ENCODE measurements around the gene POLN.
"Not testable (repeated sequence)": the region's sequence is repeated elsewhere in the genome, so short reads cannot be mapped to it uniquely, and the experiment has no call there.

POLN gene

DNA sequence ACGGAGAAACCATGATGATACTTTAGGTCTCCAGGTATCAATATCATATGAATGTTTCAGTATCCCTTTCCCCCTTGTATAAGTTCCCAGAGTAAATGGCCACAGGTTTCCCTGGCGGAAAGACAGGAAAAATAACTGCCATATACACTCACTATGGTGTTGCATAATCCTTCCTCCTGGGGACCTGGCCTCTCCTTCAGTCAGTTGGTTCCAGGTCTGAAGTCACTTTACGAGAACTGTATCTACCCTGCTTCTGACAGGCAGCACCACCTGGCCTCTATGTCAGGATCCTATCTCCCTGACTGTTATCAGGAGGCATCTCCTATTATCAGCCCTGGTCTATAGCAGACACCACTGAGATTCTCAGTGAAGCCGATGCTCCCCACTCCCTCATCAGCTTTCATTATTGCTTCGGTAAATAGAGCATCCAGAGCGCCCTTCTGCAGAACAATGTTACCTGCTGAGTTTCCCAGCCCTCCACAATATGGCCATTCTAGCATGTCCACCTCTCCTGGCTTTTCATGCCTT lies 22.6 kb downstream of the POLN start:
- no peak for ATAC-seq
- no peak for DNase-seq

DNA sequence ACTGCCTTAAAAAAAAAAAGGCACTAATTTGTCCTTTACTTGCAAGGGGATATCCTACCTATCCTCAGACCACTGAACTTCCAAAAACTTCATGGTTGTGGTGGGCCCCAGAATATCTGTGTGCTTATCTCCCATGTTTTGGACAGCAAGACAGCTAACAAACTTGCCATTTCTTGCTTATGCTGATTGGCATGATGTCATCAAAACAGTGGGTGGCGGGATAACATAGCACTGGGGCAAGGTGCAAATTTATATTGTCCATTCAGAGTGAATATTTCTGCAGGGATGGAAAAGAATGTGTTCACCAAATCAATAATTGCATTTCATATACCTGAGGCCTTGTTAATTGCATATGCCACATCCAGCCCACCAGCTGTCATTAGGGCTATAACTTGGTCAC lies 23.5 kb downstream of the POLN start:
- DNase-seq (no peak), ATAC-seq (no peak)

DNA sequence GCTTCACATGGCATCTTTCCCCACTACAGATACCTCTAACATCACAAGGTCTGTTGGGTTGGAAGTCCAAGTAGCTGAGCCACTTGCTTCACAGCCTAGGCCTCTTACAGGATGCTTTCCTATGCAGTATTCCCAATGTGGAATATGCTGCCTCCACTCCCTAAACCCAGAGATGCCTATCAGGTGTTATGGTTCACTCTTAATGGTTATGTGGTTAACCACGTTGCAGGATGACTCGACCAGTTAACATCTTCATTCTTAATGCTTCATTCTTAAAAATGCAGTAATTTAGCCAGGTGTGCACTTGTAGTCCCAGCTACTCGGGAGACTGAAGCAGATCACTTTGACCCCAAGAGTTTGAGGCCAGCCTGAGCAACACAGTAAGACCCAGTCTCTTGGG lies 24.2 kb downstream of the POLN start:
- DNase-seq (no peak), ATAC-seq (no peak)

DNA sequence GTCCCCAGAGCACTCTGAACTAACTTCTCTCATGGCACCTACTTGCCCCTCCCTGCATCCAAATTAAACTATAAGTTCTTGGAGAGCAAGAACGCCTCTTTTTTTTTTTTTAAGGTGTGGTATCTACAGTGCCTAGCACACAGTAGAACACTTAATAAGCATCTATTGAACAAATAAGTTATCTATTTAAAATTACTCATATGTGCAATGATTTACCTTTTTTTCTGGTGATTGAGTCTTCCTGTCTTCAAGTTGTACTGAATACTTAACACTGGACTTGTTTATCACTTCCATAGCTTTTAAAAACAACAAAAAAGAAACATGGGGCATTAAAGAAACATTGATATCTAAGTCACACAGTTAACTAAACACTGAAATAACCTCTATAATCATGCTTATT lies 29.1 kb downstream of the POLN start:
- ATAC-seq (no peak), DNase-seq (no peak)

DNA sequence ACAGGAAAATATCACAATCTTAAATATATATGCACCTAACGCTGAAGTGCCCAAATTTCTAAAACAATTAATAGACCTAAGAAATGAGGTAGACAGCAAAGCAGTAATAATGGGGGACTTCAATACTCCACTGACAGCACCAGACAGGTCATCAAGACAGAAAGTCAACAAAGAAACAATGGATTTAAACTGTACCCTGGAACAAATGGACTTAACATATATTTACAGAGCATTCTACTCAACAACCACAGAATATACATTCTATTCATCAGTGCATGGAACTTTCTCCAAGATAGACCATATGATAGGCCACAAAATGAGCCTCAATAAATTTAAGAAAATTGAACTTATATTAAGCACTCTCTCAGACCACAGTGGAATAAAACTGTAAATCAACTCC lies 39.1 kb downstream of the POLN start:
- DNase-seq, ATAC-seq: not testable (repeated sequence)

DNA sequence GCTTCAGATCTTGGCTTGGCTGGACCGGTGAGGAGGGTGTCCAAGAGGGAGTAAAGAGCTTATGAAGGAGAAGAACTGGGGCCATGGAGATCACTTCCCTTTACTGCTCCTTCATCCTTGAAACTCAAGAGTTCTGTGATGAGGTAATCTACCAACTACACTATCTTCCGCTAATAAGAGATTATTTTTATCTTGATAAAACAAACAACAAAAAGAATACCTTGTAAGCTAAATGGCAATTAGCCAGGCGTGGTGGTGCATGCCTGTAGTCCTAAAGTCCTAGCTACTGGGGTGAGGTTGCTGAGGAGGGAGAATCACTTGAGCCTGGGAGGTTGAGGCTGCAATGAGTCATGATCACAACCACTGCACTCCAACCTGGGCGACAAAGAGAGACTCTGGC lies 47.4 kb downstream of the POLN start:
- ATAC-seq (no peak), DNase-seq (no peak)

DNA sequence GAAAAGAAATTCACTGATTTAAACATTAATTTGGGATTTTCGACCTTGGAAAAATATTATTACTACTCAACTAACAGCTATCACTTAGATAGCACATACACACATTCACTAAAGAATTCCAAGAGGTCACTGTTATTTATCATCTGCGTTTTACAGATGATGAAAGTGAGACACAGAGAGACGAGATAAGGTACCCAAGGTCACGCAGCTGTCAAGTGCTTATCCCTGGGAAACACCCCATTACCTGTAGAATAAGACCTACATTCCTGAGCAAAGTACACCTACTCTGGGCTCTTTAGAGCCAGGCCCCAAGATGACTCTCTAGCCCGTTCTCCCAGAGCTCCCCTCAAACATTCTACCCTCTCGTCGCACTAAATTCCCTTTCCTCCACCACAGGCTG lies 48.6 kb downstream of the POLN start:
- ATAC-seq (no peak), DNase-seq (no peak)

DNA sequence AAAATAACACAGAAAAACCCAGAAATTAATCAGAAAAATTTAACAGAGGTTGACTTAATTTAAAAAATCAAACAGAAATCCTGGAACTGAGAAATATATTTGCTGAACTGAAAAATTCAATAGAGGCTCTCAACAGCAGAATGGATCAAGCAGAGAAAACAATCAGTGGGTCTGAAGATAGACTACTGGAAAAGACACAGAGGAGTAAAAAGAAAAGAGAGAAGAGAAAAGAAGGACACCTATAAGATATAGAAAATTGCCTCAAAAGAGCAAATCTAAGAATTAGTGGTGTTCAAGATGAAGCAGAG lies 55.1 kb downstream of the POLN start:
- DNase-seq (no peak), ATAC-seq (no peak)

DNA sequence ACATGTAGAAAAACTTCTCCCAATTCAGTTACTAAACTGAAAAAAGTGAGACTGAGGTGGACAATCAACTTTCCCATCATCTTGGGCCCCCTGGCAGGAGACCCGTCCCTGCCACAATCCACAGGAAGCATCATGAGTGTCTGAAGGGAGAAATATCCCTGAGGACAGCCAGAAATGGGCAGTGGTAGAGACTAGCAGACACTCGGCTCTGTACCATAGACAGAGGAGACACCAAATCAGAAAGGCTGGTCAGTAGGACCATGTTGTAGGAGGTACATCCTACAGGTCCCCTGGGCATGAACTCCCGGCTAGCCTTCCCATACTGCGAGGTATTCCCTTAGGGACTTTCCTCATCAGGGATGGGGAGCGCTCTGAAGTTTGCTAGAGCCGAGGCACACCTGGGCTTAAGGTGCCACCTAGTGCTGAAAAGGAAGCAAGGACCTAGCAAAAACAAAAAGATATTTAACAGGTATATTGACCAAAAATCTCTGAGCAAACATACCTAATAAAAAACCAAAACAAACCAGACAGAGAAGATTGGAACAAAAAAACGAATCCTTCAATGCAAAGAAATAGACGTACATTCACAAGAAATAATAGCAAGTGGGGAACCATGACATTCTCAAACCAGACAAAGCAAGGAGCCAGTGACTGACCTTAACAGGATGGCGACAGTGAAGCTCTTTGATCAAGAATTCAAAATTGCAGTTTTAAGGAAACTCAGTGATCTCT lies 55.6 kb downstream of the POLN start:
- DNase-seq (no peak), ATAC-seq (no peak)

DNA sequence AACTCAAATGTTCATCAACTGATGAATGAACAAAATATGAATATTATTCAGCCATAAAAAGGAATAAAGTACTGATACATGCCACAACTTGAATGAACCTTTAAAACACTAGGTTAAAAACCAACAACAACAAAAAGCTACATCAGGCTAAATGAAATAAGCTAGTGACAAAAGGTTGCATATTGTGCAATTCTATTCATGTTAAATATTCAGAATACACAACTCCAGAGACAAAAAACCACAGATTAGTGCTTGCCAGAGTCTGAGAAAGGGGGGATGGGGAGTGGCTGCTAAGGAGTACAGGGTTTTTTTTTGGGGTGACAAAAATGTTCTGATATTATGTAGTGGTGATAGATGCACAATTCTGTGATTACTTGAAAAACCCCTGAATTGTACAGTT lies 58.5 kb downstream of the POLN start:
- DNase-seq, result no peak
- no peak for ATAC-seq

DNA sequence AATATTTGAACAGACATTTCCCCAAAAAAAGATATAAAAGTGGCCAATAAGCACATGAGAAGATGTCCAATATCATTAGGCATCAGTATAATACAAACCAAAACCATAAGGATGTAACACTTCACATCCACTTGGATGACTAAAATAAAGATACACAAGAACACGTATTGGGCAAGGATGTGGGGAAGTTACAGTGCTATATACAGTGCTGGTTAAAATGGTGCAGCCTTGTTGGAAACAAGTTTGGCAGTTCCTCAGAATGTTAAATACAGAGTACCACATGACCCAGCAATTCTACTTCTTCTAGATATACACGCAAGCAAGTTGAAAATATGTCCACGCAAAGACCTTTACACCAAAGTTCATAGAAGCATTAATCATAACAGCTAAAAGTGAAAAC lies 58.9 kb downstream of the POLN start:
- DNase-seq (no peak), ATAC-seq (no peak)

DNA sequence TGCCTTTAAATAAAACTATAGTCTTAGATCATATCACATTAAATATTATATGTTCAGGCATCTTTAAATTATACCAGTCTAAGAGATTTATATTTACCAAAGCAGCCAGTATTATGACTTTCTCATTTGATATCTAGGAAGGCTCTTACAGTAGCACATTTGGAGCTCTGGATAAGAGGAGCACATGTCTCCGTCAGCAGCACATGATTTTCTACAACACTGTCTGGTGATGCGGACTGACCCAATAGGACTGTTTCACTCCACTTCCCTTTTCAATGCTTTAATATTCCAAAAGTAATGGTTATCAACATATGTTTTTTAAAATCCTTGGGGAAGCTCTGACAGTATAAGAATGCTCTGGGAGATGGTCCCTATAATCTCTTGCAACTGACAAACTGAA lies 61.5 kb downstream of the POLN start:
- ATAC-seq (no peak), DNase-seq (no peak)

DNA sequence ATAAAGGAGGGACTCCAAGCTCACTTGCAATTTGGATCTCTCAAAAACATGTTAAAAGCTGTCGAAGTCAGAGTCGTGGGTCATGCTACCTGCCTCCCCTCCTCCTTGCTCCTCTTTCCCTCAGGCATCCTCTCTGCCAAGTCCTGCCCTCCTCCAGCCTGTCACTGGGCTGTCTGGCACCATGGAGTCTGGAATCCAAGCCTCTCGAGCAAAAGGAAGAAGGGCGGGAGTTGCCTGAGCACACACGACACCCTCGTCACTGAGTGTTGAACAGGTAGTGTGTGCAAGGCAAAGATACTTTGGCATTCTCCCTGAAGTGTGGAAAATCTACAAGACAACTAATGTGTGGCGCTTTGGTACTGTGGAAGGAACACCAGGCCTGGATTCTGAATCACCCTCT lies 62.2 kb downstream of the POLN start:
- no peak for ATAC-seq
- DNase-seq, result no peak

DNA sequence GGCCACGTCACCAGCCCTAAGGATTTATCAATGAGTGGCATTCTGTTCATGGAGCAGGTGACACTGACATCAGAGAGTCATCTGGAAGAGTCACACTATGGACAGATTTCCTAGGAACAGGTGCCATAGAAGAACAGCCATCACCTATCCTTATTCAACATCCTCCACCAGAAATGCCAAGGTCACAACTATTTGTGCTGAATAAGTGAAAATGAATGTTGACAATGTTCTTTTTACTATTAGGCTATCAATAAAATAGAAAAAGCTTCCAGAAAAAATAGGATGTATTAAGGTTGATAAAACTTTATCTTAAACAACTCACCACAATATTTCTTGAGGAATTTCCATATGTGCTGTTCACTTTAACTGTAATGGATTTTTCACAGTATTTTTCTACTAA lies 62.9 kb downstream of the POLN start:
- ATAC-seq (no peak), DNase-seq (no peak)

DNA sequence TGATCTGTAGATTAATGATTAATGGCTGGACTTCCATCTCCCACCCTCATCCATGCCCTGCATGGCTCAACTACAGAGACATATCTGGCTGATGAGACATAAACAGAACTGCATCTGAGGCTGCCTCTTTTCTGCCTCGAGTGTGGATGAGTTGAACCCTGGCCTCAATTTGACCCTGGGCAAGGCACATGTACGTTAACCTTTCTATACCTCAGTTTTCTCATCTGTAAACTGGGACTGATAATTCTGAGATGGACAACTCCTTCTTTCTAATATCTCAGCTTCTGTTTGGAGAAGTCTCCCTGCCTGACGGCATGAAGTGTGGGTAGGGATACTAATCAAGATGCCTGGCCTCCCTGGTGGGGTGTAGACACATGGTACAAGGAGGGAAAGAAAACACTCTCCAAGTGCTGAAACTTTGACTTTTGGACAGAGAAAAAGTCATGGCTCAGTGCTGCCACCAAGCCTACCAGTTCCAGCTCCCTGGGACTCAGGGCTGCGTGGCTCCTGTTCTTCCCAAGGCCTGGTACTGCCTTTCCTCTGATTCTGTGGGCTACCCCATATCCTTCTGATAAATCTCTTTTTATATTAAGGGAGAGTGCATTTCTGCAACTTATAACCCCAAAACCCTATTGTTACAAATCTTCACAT lies 64.4 kb downstream of the POLN start:
- DNase-seq (no peak), ATAC-seq (no peak)

DNA sequence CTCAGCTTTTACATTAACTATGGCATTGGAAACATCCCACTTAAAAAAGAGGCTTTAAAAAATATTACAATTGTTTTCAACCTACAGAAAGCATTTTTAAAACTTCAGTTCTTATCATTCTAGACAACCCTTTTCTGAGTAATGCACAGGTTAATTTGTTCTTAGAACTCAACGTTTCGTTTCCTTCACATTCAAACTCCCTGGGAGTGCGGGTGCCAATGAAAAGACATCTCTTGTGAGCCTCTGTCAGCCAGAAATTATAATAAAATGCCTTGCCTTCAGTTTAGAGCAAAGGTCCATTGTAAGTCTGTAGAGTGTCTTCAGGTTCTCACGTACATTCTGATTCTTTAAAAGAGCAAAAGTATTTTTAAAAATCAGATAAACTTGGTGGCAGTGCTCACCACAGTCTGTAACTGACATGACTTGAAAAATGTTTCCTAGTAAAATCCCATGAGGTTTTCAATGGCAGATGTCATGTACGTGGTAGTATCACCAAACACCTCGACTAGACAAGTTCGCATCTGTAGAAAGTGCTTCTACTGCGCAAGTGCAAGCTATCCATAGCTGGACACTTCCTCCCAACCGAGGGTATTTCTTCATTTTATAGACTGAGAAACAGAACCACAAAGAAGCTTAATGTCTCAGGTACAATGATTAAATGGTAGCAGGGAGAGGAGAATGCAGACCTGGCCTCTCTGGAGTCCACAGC lies 65.8 kb downstream of the POLN start:
- ATAC-seq, result no peak
- no peak for DNase-seq

DNA sequence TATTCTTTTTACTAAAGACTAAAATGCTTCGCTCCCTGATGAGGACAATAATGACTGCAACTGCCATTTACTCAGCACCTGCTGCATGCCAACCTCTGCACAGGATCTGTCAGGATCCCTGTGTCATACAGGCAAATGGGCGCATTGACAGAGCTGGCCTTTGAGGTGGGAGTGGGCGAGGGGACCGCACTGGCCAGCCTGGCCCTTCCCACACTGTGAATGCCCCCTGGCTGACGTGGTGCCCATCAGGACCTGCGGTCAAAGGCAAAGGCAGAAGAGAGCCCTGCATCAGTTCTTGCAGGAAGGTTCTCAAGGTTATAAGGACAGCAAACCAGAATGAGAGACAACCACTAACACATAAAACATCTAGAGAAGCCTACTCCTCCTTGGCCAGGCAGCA lies 67.9 kb downstream of the POLN start:
- ATAC-seq, result no peak

DNA sequence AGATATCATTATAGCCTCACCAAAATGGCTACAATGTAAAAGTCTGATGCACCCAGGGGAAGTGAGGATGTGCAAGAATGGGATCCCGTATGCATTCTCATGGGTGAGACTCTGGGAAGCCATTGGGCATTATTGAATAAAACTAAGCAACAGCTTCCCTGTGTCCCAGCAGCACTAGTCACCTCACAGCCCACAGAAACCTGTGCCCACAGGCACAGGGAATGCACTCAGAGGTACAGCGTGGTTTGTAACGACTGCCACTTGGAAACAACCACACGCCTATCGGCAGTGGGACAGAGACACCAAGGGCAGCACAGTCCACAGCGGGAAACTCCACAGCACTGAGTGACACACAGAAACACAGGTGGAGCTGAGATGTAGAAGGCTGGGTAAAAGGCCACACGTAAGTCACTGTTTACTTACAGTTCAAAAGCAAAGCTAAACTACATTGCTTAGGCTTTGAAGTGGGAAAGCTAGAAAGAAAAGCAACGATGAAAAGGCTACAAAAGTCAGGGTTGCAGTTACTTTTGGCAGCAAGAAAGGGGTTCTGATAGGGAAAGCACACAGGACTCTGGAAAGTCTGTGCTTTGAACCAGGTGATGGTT lies 69.2 kb downstream of the POLN start:
- ATAC-seq (peak; percentile 40), DNase-seq (no peak)

More for the DNA sequence above, 67.9 kb downstream of the POLN start:
- no peak for DNase-seq

DNA sequence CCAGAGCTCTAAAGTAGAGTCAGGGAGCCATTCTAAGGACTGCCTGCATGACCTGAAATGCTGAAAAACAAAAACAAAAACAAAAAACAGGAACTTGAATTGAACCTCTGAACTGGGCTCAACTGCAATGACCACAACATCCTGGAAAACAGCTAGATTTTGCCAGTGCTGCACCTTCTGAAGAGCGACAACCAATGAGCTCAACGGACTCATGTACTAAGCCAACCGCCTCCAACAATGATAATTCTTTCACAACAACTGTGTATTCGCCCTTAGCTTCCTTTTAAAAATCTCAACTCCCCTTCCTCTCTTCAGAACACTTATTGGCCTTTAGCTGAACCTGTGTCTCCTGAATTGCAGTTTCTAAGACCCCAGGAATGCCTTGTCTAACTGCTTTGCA lies 69.8 kb downstream of the POLN start:
- no peak for DNase-seq

DNA sequence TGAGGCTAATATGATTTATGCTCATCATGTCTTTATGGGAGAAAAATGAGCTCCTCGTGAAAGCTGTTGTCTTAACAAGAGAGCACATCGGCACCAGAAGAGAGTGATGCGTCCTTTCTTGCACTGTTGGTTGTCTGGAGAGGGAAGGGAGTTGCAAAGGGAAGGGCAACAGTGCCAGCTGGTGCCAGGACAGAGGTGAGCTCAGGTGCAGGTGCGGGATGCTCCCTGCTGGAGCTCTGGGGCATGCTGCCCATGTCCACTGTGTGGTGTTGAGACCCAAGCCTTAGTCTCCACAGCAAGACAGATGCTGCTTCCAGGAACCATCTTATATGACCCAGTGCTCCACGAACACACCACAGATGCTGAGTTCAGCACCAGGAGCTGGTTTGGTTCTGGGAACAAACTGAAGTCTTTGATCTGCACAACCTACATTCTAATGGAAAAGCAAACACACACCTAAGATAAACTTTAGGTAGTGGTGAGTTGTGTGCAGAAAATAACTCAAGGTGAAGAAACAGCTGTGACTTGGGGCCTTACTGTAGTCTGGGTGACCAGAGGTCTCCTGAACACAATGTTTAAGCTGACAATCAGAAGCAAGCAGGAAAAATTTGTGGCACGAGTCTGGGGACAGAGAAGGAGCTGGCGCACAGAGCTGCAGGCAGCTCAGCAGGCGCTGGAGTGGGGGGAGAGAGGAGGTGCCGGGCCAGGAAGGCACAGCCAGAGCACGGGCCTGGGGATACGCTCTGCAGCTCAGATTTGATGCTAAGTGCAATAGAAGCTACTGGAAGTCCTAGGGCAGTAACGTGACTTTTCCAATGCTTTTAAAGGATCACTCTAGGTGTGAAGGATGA lies 73.2 kb downstream of the POLN start:
- no peak for ATAC-seq
- no peak for DNase-seq

More for the DNA sequence above, 69.8 kb downstream of the POLN start:
- ATAC-seq, result no peak

DNA sequence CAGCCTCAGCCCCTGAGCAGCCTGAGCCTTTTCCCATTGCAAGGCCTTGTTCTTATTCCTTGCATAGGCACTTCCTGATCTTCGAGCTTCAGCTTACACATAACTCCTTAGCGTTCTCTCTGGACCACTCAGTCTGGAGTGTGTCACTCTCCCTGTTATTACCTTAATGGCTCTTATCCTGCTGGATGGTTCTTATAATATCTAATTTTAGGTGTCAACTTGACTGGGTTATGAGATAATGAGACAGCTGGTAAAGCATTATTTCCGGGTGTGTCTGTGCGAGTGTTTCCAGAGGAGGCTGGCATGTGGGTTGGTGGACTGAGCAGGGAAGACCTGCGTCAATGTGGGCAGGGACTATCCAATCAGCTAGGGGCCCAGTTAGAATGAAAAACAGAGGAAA lies 75.7 kb downstream of the POLN start:
- no peak for DNase-seq
- no peak for ATAC-seq

DNA sequence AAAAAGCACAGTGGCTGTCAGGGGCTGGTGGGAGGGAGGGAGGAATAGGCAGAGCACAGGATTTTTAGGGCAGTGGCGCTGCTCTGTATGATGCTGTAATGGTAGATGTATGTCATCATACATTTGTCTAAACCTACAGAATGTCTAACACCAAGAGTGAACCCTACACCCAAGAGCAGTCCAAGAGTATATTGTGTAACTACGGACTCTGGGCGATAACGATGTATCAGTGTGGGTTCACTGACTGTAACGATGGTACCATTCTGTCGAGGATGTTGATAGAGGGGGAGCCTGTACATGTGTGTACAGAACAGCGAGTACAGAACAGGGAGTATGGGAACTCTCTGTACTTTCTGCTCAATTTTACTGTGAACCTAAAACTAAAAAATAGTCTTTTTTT lies 76.5 kb downstream of the POLN start:
- DNase-seq (no peak), ATAC-seq (no peak)
